ENCODE measurements around the gene ZBTB16. TPM values are rescaled to one million over a fixed set of nuclear protein-coding genes. Genes with fewer than 3 reads are reported as not detected.

The ZBTB16 gene
- total and polyA plus RNA-seq, 2 donors (not counting 3 experiments of a cell fraction or from before 2014, with no cell fraction given): 9.8 to 20.3 TPM

DNA sequence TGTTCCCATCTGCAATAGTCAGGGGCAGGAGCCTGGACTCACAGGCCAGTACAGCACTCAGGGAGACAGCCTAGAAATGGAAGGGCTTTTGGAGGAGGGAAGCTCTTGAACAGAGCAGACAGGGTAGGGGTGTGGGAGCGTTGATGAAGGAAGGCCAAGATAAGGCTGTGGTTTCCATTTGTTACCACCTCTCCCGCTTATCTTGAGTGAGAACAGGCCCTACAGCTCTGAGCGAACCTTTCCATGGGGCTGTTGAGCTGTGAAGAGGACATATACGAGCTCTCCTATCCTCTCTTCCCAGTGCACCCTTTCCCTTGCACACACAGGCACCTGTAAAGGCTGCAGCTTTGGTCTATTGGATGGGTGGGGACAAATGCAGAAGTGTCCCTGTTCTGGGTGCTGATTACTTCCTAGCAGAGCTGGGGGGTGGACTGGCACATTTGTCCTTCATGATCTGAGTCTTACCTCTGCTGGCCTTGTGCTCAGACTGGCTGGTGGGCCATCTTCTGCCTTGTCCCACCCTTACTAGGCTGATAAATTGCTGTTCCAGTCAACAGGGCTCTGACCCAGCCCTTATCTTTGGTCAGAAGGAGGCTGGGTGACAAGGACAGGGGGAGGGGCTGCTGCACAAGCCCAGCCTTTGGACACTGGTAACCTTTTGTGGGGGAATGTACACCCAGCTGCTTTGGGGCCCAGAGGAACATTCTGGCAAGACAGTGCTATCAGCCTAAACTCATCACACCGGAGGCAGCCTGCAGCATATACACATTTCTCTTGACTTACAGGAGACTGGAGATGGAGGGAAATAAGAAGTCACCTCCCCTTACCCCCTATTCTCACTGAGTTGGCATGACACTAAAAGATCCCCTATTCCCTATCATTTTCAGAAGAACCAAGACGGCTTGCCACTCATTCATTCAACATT is 156.6 kb downstream of the ZBTB16 start:
- Histone ChIP-seq H3K36me3 (ENCODE audit: control insufficient read depth in 2 of 2, extremely low read depth in 1 of 2, insufficient read depth in 2 of 2, low read length in 2 of 2) (no peaks in the 10 kb centered on the region), H3K9me1 (replicated peaks; ENCODE audit: control insufficient read depth, extremely low read depth, insufficient read depth, low read length) (no peaks in the 10 kb centered on the region), H3K27ac (ENCODE audit: insufficient read depth, low read depth, low read length) (no peak overlapping the region), H3K4me1 (ENCODE audit: control insufficient read depth, extremely low read depth, insufficient read depth, low read length) (peaks cover 17% of the 10 kb centered on the region), H2AFZ (ENCODE audit: low read depth, low read length) (no peak overlapping the region), H3K4me3 (replicated peaks in 1 of 3; ENCODE audit: insufficient read depth in 1 of 3, low read depth in 1 of 3, low read length in 3 of 3) (no peak overlapping the region), H4K20me1 (replicated peaks; ENCODE audit: control insufficient read depth, extremely low read depth, insufficient read depth, low read length) (no peaks in the 10 kb centered on the region), H3K9me3 (replicated peaks; ENCODE audit: control insufficient read depth, insufficient read depth, low read length) (no peaks in the 10 kb centered on the region), H3K27me3 (ENCODE audit: control insufficient read depth in 2 of 2, insufficient read depth in 2 of 2, low read length in 2 of 2) (no peaks in the 10 kb centered on the region), H3K4me2 (ENCODE audit: insufficient read depth, low read length) (no peak overlapping the region), H3K79me2 (ENCODE audit: control insufficient read depth, insufficient read depth, low read length) (no peaks in the 10 kb centered on the region), H3K9ac (replicated peaks; ENCODE audit: extremely low read depth, insufficient read depth, low read length) (no peak overlapping the region)
- FAIRE-seq: no peak
- CTCF ChIA-PET: interaction anchor here (1.2 kb wide), 2 partner anchors 9 to 24 kb away, joined by 3 read pairs; no protein-coding TSS in a partner anchor
- BruUV-seq (replicated peaks): no TSS peak
- intact Hi-C loops (cut with micrococcal nuclease) (no loop called here), dilution Hi-C loops (cut with MboI; ENCODE audit: extremely low pct_ligation_motif_present, low sequenced_read_pairs) (no loop called here)
- no peak for DNase-seq (ENCODE audit: low read depth, low spot score)
- TF ChIP-seq MYC (IDR thresholded peaks at IDR 0.05; ENCODE audit: low read depth, low read length): no peak
- TF ChIP-seq FOS (IDR thresholded peaks at IDR 0.05; ENCODE audit: borderline replicate concordance, insufficient read depth, low read length): no peak
- TF ChIP-seq, protein P1, sequence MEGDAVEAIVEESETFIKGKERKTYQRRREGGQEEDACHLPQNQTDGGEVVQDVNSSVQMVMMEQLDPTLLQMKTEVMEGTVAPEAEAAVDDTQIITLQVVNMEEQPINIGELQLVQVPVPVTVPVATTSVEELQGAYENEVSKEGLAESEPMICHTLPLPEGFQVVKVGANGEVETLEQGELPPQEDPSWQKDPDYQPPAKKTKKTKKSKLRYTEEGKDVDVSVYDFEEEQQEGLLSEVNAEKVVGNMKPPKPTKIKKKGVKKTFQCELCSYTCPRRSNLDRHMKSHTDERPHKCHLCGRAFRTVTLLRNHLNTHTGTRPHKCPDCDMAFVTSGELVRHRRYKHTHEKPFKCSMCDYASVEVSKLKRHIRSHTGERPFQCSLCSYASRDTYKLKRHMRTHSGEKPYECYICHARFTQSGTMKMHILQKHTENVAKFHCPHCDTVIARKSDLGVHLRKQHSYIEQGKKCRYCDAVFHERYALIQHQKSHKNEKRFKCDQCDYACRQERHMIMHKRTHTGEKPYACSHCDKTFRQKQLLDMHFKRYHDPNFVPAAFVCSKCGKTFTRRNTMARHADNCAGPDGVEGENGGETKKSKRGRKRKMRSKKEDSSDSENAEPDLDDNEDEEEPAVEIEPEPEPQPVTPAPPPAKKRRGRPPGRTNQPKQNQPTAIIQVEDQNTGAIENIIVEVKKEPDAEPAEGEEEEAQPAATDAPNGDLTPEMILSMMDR (IDR thresholded peaks at IDR 0.05; ENCODE audit: extremely low read depth in 1 of 2, insufficient read depth in 1 of 2, low read depth in 1 of 2, low read length in 2 of 2): no peak
- TF ChIP-seq, protein P2, sequence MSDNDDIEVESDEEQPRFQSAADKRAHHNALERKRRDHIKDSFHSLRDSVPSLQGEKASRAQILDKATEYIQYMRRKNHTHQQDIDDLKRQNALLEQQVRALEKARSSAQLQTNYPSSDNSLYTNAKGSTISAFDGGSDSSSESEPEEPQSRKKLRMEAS (IDR thresholded peaks at IDR 0.05; ENCODE audit: insufficient read depth, insufficient read length): no peak
- no peak for TF ChIP-seq GATA2 (IDR thresholded peaks at IDR 0.05; ENCODE audit: insufficient read depth, insufficient read length, low read depth, low read length)
- no peak for TF ChIP-seq POLR2A (IDR thresholded peaks at IDR 0.05; ENCODE audit: low read depth, low read length)
- TF ChIP-seq EZH2 (IDR thresholded peaks at IDR 0.05; ENCODE audit: borderline replicate concordance, low read depth, low read length, severe bottlenecking): no peak
- TF ChIP-seq POLR2AphosphoS5 (IDR thresholded peaks at IDR 0.05; ENCODE audit: insufficient read depth, low read depth, low read length): no peak
- no peak for TF ChIP-seq JUN (IDR thresholded peaks at IDR 0.05; ENCODE audit: borderline replicate concordance, insufficient read depth, insufficient read length, low read depth)
- POLR2A ChIA-PET: no interaction called here

All from endothelial cell of umbilical vein (primary cell).